PFSK-1 (cell line): ENCODE measurements around the gene PPM1L.

ENCODE experiments used
- FOXP2 ChIP-seq: optimal IDR thresholded peaks from 2 replicates; pipeline ENCODE3; 2011; ENCODE audit warnings: borderline replicate concordance, control low read depth, inconsistent platforms; ENCODE audit not compliant: insufficient read depth; ENCODE audit errors: extremely low read length, extremely low read depth
- POLR2AphosphoS5 ChIP-seq: IDR thresholded peaks from 2 replicates; pipeline ENCODE4 v1.6.1; 2012; ENCODE audit warnings: low read depth, mild to moderate bottlenecking, control low read depth, low read length, moderate library complexity
- SIN3A ChIP-seq: IDR thresholded peaks from 2 replicates; pipeline ENCODE4 v1.6.1; 2012; ENCODE audit warnings: mild to moderate bottlenecking, low read length, moderate library complexity, borderline replicate concordance; ENCODE audit not compliant: insufficient read depth
- TAF1 ChIP-seq: IDR thresholded peaks from 2 replicates; pipeline ENCODE4 v1.6.1; 2012; ENCODE audit warnings: low read length, control low read depth, borderline replicate concordance; ENCODE audit not compliant: insufficient read depth
- TF ChIP-seq, protein P1 (sequence below), 2 experiments: IDR thresholded peaks; 2 replicates each; pipeline versions ENCODE4 v1.6.1 to v1.8.0; 2011 to 2012; ENCODE audit warnings: low read depth in 2 of 2, low read length in 2 of 2, control low read depth in 1 of 2, inconsistent platforms in 1 of 2, mild to moderate bottlenecking in 1 of 2, moderate library complexity in 1 of 2; ENCODE audit not compliant: insufficient read depth in 1 of 2

The PPM1L gene

DNA sequence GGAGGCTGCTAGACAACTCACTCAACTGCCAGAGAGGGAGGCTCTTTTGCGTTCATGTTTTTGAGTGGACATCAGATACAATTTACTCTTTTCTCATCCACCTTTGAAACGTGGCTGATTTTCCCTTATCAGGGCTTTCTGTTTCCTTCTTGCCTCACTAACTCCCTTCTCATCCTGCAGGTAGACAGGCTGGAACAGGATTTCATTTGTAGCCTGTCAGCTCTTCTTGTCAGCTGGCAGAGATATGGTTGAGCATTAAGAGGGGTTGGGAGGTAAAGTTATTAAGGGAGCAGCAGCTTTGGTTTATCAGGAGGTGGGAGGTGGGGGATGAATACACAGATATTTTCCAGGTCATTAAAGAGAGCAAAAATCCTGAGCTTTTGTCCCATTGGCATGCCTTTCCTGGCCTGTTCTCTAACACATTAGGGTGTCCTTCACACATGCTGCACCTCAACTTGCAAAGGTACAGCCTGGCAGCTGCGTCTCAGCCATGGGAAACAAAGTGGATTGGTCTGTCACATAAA, 73.5 kb downstream of the PPM1L start:
- TF ChIP-seq FOXP2 (no peak), POLR2AphosphoS5 (no peak), TAF1 (no peak), SIN3A (no peak)
- TF ChIP-seq, protein P1, sequence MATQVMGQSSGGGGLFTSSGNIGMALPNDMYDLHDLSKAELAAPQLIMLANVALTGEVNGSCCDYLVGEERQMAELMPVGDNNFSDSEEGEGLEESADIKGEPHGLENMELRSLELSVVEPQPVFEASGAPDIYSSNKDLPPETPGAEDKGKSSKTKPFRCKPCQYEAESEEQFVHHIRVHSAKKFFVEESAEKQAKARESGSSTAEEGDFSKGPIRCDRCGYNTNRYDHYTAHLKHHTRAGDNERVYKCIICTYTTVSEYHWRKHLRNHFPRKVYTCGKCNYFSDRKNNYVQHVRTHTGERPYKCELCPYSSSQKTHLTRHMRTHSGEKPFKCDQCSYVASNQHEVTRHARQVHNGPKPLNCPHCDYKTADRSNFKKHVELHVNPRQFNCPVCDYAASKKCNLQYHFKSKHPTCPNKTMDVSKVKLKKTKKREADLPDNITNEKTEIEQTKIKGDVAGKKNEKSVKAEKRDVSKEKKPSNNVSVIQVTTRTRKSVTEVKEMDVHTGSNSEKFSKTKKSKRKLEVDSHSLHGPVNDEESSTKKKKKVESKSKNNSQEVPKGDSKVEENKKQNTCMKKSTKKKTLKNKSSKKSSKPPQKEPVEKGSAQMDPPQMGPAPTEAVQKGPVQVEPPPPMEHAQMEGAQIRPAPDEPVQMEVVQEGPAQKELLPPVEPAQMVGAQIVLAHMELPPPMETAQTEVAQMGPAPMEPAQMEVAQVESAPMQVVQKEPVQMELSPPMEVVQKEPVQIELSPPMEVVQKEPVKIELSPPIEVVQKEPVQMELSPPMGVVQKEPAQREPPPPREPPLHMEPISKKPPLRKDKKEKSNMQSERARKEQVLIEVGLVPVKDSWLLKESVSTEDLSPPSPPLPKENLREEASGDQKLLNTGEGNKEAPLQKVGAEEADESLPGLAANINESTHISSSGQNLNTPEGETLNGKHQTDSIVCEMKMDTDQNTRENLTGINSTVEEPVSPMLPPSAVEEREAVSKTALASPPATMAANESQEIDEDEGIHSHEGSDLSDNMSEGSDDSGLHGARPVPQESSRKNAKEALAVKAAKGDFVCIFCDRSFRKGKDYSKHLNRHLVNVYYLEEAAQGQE (IDR thresholded peaks at IDR 0.05; ENCODE audit: insufficient read depth in 1 of 2, low read depth in 2 of 2, low read length in 2 of 2): no peak

DNA sequence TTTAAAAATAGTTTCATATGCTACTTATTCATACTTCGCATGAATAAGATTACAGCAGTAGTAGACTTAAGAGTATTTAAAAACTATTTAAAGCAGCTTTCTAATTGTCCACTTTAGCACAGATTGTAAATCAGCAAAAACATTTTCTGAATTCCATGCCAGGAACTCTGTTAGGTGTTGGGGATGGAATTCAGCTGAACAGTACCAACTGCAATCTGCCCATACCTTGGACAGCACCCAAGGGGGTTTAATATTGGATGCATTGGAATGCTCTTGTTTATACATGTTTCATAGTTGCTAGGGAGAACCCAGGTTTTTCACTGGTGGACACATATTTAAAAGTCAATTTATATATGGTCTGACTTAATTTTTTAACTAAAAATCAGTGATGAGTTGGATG, 74.8 kb downstream of the PPM1L start:
- TF ChIP-seq POLR2AphosphoS5 (no peak), SIN3A (no peak), TAF1 (no peak), FOXP2 (no peak)
- TF ChIP-seq, protein P1 (IDR thresholded peaks at IDR 0.05; ENCODE audit: insufficient read depth in 1 of 2, low read depth in 2 of 2, low read length in 2 of 2): peak; percentile 58 to 92; a peak in 3 of 4 replicates

DNA sequence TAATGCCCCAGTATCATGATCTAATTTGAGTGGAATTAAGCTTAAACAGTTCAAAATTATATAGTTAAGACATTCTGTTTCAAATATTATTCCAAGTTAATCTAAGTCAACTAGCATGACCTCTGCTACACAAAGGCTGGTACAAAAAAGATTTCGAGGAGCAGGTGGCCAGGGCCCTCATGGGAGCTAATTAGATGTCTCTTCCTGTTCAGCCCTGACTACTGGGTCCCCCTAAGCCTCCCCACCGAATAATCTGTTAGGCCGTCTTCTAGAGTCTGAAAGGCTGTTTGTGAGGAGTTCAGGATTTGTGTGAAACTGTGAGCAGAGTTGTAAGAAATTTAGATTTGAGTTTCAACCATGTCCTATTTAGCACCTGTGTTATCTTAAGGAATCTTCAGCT, 75.4 kb downstream of the PPM1L start:
- TF ChIP-seq FOXP2 (no peak), SIN3A (no peak)

DNA sequence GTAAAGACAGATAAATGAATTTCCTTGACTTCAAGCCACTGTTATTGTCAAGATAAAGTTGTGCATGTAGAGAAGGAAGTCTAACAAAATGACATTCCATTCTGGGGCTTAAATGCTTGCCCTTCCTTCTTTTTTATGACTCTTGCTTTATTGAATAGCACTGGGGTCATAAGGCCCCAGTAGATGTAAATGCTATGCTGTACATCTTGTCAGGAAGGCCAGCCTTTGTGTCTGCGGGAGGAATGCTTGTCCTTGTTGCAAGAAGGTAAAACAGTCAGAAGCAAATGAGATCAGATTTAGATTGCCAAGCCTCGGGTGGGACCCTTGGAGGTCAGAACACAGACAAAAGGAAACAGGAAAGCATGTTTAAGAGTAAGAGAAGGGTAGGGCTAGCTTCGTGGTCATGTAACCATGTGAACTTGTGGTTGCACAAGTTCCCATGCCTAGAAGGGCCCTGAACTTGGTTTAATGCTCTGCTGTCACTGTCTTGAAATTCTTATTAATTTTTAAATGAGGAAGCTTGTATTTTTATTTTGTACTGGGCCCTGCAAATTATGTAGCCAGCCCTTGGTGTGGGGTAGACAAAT, 81.5 kb downstream of the PPM1L start:
- TF ChIP-seq TAF1 (no peak), POLR2AphosphoS5 (no peak), FOXP2 (no peak), SIN3A (no peak)
- TF ChIP-seq, protein P1 (IDR thresholded peaks at IDR 0.05; ENCODE audit: insufficient read depth in 1 of 2, low read depth in 2 of 2, low read length in 2 of 2): no peak

DNA sequence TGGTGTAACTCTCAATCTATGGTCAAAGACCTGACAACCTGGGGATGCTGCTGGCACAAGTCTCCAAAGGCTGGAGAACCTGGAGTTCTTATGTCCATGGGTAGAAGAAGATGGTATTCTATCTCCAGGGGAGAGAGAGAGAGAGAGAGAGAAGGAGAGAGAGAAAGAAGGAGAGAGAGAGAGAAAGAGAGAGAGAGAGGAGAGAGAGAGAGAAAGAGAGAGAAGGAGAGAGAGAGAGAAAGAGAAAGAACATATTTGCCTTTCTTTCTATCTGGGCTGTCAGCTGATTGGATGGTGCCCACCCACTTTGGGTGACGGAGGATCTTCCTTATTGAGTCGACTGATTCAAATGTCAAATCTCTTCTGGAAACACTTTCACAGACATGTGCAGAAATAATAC, 84.6 kb downstream of the PPM1L start:
- TF ChIP-seq POLR2AphosphoS5: no peak
- no peak for TF ChIP-seq SIN3A
- TF ChIP-seq FOXP2: no peak
- TF ChIP-seq TAF1: no peak
- TF ChIP-seq, protein P1 (IDR thresholded peaks at IDR 0.05; ENCODE audit: insufficient read depth in 1 of 2, low read depth in 2 of 2, low read length in 2 of 2): no peak
